PC-3 (cell line): Measurements from ENCODE around the gene BEST3. TPM values are rescaled to one million over a fixed set of nuclear protein-coding genes. Genes with fewer than 3 reads are reported as not detected.
A peak's percentile ranks its signal among the peaks of the same experiment; 100 is the strongest.

Experiments used
- ATAC-seq: fragments of 200-7000 bp; cut with Tn5 transposase; 2 replicates; pipeline ENCODE4 v1.9.1; 2020; ENCODE audit warnings: mild to moderate bottlenecking, moderate library complexity
- BruUV-seq: library from RNA; stranded (reverse); fragments of 400-500 nt; replicated peaks from 2 replicates; lab custom pipeline; 2021; lab: Mats Ljungman, UMichigan
- CTCF ChIA-PET: fragments of 300-600 bp; sonication (Branson Sonifier 250); formaldehyde crosslinking; loops from one replicate; lab custom pipeline; 2022; ENCODE audit warnings: antibody characterized with exemption; lab: Charles Lee
- POLR2A ChIA-PET: fragments of 300-600 bp; sonication (Branson Sonifier 250); formaldehyde crosslinking; loops from one replicate; lab custom pipeline; 2022; ENCODE audit warnings: antibody characterized with exemption; ENCODE audit not compliant: unreplicated experiment; lab: Charles Lee
- DNase-seq: peaks from one replicate; pipeline ENCODE4 v3.0.0-alpha.2; 2015
- H2AFZ ChIP-seq: fragments of 300-600 bp; sonication (generic); 2 replicates; pipeline ENCODE4 v1.6.0; 2016; ENCODE audit warnings: antibody characterized with exemption, low read length
- H3F3A ChIP-seq: fragments of 300-600 bp; sonication (generic); one replicate; pipeline ENCODE4 v1.6.0; 2017; ENCODE audit warnings: antibody characterized with exemption, low read length, control low read depth, mild to moderate bottlenecking; ENCODE audit not compliant: unreplicated experiment
- H3K27ac ChIP-seq: fragments of 300-600 bp; sonication (generic); 2 replicates; pipeline ENCODE4 v1.5.1; 2016; ENCODE audit warnings: mild to moderate bottlenecking, low read length
- H3K27me3 ChIP-seq: fragments of 300-600 bp; sonication (generic); 2 replicates; pipeline ENCODE4 v1.6.1; 2016; ENCODE audit warnings: low read length, mixed read lengths
- H3K36me3 ChIP-seq: fragments of 300-600 bp; sonication (generic); 2 replicates; pipeline ENCODE4 v1.6.1; 2016; ENCODE audit warnings: low read depth, mixed run types, low read length, mixed read lengths
- H3K4me1 ChIP-seq: fragments of 300-600 bp; sonication (generic); 2 replicates; pipeline ENCODE4 v1.5.1; 2016; ENCODE audit warnings: low read length; ENCODE audit not compliant: insufficient read depth
- H3K4me2 ChIP-seq: fragments of 300-600 bp; sonication (generic); 2 replicates; pipeline ENCODE4 v1.6.0; 2016; ENCODE audit warnings: low read length
- H3K4me3 ChIP-seq: fragments of 300-600 bp; sonication (generic); 2 replicates; pipeline ENCODE4 v1.5.1; 2016; ENCODE audit warnings: mild to moderate bottlenecking, low read length, mixed read lengths
- H3K79me2 ChIP-seq: fragments of 300-600 bp; sonication (generic); 2 replicates; pipeline ENCODE4 v1.6.1; 2017; ENCODE audit warnings: low read length, mixed read lengths
- H3K9ac ChIP-seq: fragments of 300-600 bp; sonication (generic); 2 replicates; pipeline ENCODE4 v1.6.0; 2016; ENCODE audit warnings: mild to moderate bottlenecking, low read length
- H3K9me2 ChIP-seq: fragments of 300-600 bp; sonication (generic); replicated peaks from 2 replicates; pipeline ENCODE4 v1.6.1; 2016; ENCODE audit warnings: mixed run types, low read length, mixed read lengths
- H3K9me3 ChIP-seq: fragments of 300-600 bp; sonication (generic); 2 replicates; pipeline ENCODE4 v1.6.1; 2016; ENCODE audit warnings: low read length, mixed read lengths
- H4K20me1 ChIP-seq: fragments of 300-600 bp; sonication (generic); 2 replicates; pipeline ENCODE4 v1.6.1; 2016; ENCODE audit warnings: low read length, mixed read lengths
- CTCF ChIP-seq: fragments of 300-600 bp; sonication (generic); conservative IDR thresholded peaks from 2 replicates; pipeline ENCODE4 v1.5.1; 2017; ENCODE audit warnings: antibody characterized with exemption, low read depth, mild to moderate bottlenecking, low read length
- EZH2 ChIP-seq: fragments of 300-600 bp; sonication (generic); IDR thresholded peaks from one replicate; pipeline ENCODE4 v1.6.1; 2017; ENCODE audit warnings: antibody characterized with exemption, mild to moderate bottlenecking, low read length; ENCODE audit not compliant: unreplicated experiment
- EZH2phosphoT487 ChIP-seq: fragments of 300-600 bp; sonication (generic); IDR thresholded peaks from 2 replicates; pipeline ENCODE4 v1.6.1; 2018; ENCODE audit warnings: mild to moderate bottlenecking, antibody characterized with exemption, low read length, borderline replicate concordance
- intact Hi-C: fragments of 100-400 bp; cut with micrococcal nuclease; formaldehyde crosslinking; loops from 2 replicates; pipeline ENCODE4 v1.9.0; 2023
- total RNA-seq: library from RNA; depleted of rRNA; stranded (reverse); fragments of >200 nt; gene quantifications from 2 replicates; pipeline ENCODE4 v1.2.3, GENCODE V29; 2014

Gene BEST3
- total RNA-seq, 1 experiment from 2014 or later: 0.55 TPM

GRCh38 chr12:69733638-69734037 is 34.5 kb upstream of the BEST3 start:
- Histone ChIP-seq H4K20me1 (no peaks in the 10 kb centered on the region), H3F3A (no peaks in the 10 kb centered on the region), H3K36me3 (no peaks in the 10 kb centered on the region), H3K9ac (no peak overlapping the region), H3K9me2 (no peaks in the 10 kb centered on the region), H3K4me2 (no peak overlapping the region), H3K4me3 (no peak overlapping the region), H3K4me1 (peaks cover 15% of the 10 kb centered on the region), H3K27ac (no peak overlapping the region), H2AFZ (no peak overlapping the region), H3K9me3 (no peaks in the 10 kb centered on the region), H3K27me3 (no peaks in the 10 kb centered on the region), H3K79me2 (no peaks in the 10 kb centered on the region)
- DNase-seq (no peak), ATAC-seq (no peak)
- no TSS peak for BruUV-seq
- ChIA-PET CTCF (no interaction called here), POLR2A (no interaction called here)
- TF ChIP-seq EZH2 (no peak), CTCF (no peak), EZH2phosphoT487 (no peak)
- intact Hi-C loops: no loop called here

- peak; percentile 66 for DNase-seq
Observed at GRCh38 chr12:69732088-69732487, 33.0 kb upstream of the BEST3 start.

More at GRCh38 chr12:69732088-69732487, 33.0 kb upstream of the BEST3 start:
- ChIA-PET CTCF (no interaction called here), POLR2A (no interaction called here)
- intact Hi-C loops: no loop called here
- Histone ChIP-seq H3K4me2 (peak overlapping the region; percentile 16), H3K27me3 (no peaks in the 10 kb centered on the region), H3K9me2 (no peaks in the 10 kb centered on the region), H3K27ac (no peak overlapping the region), H3F3A (no peaks in the 10 kb centered on the region), H3K9ac (no peak overlapping the region), H3K4me3 (no peak overlapping the region), H3K9me3 (no peaks in the 10 kb centered on the region), H4K20me1 (no peaks in the 10 kb centered on the region), H2AFZ (no peak overlapping the region), H3K4me1 (peaks cover 10% of the 10 kb centered on the region), H3K36me3 (no peaks in the 10 kb centered on the region), H3K79me2 (no peaks in the 10 kb centered on the region)
- BruUV-seq: no TSS peak
- peak; percentile 87 for ATAC-seq
- TF ChIP-seq CTCF (no peak), EZH2 (no peak), EZH2phosphoT487 (no peak)
